ENCODE data around the gene TMEM37. TPM values are rescaled to one million over a fixed set of nuclear protein-coding genes. Genes with fewer than 3 reads are reported as not detected.

Gene TMEM37
- total RNA-seq, 1 donor from 2014 or later: 11.4 TPM

DNA sequence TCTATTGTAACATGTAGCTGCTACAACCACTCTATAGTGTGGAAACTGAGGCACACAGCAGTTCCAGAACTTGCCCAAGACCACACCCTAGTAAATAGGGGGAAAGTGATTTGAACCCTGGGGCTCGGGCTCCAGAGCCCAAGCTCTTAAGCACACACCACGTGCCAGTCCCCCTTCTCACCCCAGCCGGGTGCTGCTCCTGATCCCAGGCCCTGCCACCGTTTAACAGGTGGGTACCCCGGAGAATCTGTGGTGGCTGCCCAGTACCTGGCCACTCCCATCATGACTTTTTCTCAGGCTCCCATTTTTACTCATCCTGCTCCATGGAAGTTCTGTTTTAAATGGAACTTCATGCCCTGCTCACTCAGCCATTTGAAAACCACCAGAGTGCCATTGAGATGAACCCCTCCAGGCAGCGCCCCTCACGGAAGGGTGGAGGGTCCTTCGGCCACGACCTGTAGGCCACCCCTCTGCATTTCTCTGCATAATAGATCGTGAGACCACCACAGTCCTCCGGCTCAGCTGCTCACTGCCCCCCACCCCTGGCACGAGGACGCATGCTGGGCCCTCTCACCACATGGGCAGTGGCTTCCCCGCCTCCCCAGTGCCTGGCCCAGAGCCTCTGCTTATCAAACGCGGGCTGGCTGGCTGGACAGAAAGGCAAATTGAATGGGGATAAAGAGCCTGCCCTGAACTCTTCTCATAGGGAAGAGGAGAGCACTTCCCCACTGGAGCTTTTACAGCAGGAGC is 42.1 kb downstream of the TMEM37 start:
- no peak overlapping the region for H3K27ac Mint-ChIP-seq (ENCODE audit: unreplicated experiment)
- no peak overlapping the region for H3K4me3 Mint-ChIP-seq (ENCODE audit: unreplicated experiment)
- no peaks in the 10 kb centered on the region for H3K4me1 Mint-ChIP-seq (ENCODE audit: unreplicated experiment)
- no peaks in the 10 kb centered on the region for H3K36me3 Mint-ChIP-seq (ENCODE audit: low read depth, unreplicated experiment)
- DNase-seq (ENCODE audit: low spot score): no peak
- no peaks in the 10 kb centered on the region for H3K9me3 Mint-ChIP-seq (ENCODE audit: unreplicated experiment)
- peaks cover 4% of the 10 kb centered on the region for H3K27me3 Mint-ChIP-seq (ENCODE audit: unreplicated experiment)
- TF ChIP-seq, protein P1, sequence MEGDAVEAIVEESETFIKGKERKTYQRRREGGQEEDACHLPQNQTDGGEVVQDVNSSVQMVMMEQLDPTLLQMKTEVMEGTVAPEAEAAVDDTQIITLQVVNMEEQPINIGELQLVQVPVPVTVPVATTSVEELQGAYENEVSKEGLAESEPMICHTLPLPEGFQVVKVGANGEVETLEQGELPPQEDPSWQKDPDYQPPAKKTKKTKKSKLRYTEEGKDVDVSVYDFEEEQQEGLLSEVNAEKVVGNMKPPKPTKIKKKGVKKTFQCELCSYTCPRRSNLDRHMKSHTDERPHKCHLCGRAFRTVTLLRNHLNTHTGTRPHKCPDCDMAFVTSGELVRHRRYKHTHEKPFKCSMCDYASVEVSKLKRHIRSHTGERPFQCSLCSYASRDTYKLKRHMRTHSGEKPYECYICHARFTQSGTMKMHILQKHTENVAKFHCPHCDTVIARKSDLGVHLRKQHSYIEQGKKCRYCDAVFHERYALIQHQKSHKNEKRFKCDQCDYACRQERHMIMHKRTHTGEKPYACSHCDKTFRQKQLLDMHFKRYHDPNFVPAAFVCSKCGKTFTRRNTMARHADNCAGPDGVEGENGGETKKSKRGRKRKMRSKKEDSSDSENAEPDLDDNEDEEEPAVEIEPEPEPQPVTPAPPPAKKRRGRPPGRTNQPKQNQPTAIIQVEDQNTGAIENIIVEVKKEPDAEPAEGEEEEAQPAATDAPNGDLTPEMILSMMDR (IDR thresholded peaks at IDR 0.05; ENCODE audit: unreplicated experiment): no peak

DNA sequence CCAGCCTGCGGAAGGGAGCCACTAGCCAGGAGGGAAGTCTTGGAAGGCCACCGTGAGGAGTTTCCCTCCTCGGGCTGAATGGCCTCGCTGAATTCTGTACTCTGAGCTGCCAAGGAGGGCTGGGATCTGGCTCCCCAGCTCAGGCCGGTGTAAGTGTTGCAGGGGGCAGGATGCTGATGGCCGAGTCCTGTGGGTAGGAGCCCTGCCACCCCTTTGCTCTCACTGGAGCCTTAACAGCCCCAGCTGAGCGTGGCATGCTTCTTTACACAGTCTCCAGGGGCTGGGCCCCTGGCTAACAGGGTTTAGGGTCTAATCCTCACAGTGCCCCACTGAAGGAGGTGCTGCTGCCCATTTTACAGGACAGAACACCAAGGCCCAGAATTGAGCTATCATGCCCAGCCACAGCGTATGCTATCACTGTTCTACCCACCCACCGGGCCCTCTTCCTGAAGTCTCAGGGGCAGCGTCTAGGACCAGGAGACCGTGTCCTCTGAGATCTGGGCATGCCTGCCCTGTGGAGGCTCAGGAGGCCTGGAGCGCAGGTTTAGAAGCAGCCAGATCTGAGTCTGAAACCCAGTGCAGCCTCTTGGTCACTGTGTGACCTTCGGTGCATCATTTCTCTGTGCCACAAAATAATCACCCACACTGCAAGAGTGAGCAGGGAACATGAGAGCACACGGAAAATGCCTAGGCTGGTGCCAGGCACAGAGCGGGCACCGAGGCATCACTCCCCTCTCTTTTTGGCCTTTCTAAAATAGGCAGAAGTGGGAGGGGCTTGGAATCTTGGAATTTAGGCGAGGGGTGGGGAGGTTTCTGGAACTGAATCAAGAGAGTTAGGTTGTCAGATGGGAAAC is 42.9 kb downstream of the TMEM37 start:
- no peaks in the 10 kb centered on the region for H3K36me3 Mint-ChIP-seq (ENCODE audit: low read depth, unreplicated experiment)
- DNase-seq (ENCODE audit: low spot score): no peak
- no peak overlapping the region for H3K4me3 Mint-ChIP-seq (ENCODE audit: unreplicated experiment)
- H3K4me1 Mint-ChIP-seq (ENCODE audit: unreplicated experiment): no peaks in the 10 kb centered on the region
- no peak overlapping the region for H3K27ac Mint-ChIP-seq (ENCODE audit: unreplicated experiment)
- no peaks in the 10 kb centered on the region for H3K9me3 Mint-ChIP-seq (ENCODE audit: unreplicated experiment)
- peaks cover 4% of the 10 kb centered on the region for H3K27me3 Mint-ChIP-seq (ENCODE audit: unreplicated experiment)
- TF ChIP-seq, protein P1 (IDR thresholded peaks at IDR 0.05; ENCODE audit: unreplicated experiment): no peak

DNA sequence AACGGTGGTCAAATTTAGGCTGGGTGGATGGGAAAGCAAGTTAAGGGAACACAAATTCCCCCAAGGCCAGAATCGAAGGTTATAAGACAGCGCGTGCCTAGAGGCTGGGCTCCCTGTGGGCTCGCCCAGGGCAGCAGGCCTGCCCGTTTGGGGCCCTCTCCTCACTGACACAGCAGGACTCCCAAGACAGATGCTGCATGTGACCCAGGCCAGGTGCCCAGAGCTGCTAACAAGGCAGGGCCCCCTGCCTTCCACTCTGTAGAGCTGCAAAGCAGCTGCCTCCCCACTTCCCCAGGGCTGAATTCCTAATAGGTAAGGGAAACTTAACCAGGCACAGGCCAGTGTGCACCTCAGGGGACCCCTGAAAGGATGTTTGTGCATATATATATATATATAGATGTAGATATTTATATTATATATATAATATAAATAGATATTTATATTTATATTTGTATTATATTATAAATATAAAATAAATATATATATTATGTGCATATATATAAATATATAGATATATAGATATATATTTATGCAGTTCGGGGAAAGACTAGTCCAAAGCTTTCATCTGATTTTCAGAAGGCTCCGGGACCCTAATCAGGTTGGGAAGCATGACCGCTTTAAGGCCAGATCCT is 43.7 kb downstream of the TMEM37 start:
- Mint-ChIP-seq H3K27me3 (ENCODE audit: unreplicated experiment) (peaks cover 4% of the 10 kb centered on the region), H3K9me3 (ENCODE audit: unreplicated experiment) (no peaks in the 10 kb centered on the region), H3K27ac (ENCODE audit: unreplicated experiment) (no peak overlapping the region), H3K4me1 (ENCODE audit: unreplicated experiment) (no peaks in the 10 kb centered on the region), H3K36me3 (ENCODE audit: low read depth, unreplicated experiment) (no peaks in the 10 kb centered on the region), H3K4me3 (ENCODE audit: unreplicated experiment) (no peak overlapping the region)
- TF ChIP-seq, protein P1 (IDR thresholded peaks at IDR 0.05; ENCODE audit: unreplicated experiment): no peak
- no peak for DNase-seq (ENCODE audit: low spot score)

DNA sequence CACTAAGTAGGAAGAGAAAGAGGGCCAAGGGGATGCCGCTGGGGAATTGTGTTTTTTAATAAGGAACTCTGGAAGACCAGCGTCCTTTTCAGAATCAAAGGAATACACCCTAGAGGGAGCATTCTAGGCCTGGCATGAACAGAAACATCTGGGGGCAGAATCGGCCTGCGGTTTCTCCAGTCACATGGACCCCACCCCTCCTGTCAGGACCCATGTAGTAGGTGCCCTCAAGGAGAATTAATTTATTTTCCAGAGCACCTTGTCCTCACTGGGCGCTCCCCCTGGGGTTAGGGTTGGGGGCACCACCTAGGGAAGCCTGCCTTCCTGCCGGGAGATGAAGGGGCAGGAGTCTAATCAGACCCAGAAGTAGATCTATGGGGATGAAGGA is 44.2 kb downstream of the TMEM37 start:
- Mint-ChIP-seq H3K36me3 (ENCODE audit: low read depth, unreplicated experiment) (no peaks in the 10 kb centered on the region), H3K27ac (ENCODE audit: unreplicated experiment) (no peak overlapping the region), H3K27me3 (ENCODE audit: unreplicated experiment) (peaks cover 4% of the 10 kb centered on the region), H3K4me3 (ENCODE audit: unreplicated experiment) (no peak overlapping the region), H3K9me3 (ENCODE audit: unreplicated experiment) (no peaks in the 10 kb centered on the region), H3K4me1 (ENCODE audit: unreplicated experiment) (no peaks in the 10 kb centered on the region)
- DNase-seq (ENCODE audit: low spot score): no peak
- TF ChIP-seq, protein P1 (IDR thresholded peaks at IDR 0.05; ENCODE audit: unreplicated experiment): no peak

All from endothelial cell (in vitro differentiated cells).